Measurements from ENCODE around the gene APOBEC3B.
"Not testable (repeated sequence)": the region's sequence is repeated elsewhere in the genome, so short reads cannot be mapped to it uniquely, and the experiment has no call there.

The APOBEC3B gene

DNA sequence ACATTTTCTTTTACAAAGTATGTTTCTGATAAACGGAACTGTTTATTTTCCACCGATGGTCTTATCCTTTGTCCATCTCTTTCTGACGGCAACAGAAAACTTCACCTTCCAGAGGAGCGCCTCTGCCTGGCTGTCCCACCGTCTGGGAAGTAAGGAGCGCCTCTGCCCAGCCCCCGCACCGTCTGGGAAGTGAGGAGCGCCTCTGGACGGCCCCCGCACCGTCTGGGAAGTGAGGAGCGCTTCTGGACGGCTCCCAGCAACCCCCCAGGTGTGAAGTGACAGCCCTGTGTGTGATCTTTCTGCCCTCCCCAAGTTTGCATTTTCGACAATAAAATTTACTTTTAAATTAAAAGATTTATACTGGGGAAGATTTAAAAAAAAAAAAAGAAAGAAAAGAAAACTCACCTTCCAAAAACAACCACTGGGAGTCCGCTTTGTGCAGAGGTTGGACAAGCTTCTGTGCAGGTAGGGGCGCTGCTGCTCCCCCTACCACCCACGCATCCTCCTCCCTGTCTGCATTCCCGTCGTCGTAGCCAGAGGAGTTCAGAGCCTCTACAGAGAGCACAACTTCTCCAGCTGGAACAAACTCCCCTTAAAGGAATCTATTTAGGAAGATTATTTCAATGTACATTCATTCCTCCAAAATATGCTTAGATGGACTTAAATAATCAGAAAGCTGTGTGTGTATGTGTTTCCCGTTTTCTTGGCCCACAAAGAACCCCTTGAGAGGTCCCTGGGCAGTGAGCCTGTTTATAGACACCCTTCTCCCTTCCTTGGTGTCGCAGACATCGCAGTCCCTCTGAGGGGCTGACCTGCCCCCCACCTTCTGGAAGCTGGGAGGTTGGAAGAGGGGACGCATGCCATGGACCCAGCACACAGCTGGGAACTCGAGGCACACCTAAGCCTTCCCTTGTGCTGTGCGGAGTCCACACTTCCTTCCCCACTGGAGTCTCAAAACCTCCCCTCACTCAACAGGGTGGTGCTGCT lies 849 bp upstream of the APOBEC3B start:
- Histone ChIP-seq H3K36me3 (ENCODE audit: insufficient read depth, low read length) (no peaks in the 10 kb centered on the region), H3K4me1 (ENCODE audit: insufficient read depth, low read length) (peaks cover 5% of the 10 kb centered on the region; the same call in 1 of the 2 replicates), H3K79me2 (ENCODE audit: insufficient read depth, low read length) (no peaks in the 10 kb centered on the region), H3K27me3 (ENCODE audit: insufficient read depth, low read length, poor library complexity) (no peaks in the 10 kb centered on the region), H3K4me3 (ENCODE audit: low read depth in 1 of 2, low read length in 2 of 2) (no peak overlapping the region), H3K27ac (ENCODE audit: low read length) (no peak overlapping the region), H3K4me2 (ENCODE audit: insufficient read depth, low read length) (no peak overlapping the region), H3K9me3 (ENCODE audit: insufficient read depth, low read length, severe bottlenecking) (no peaks in the 10 kb centered on the region), H4K20me1 (ENCODE audit: insufficient read depth, low read length) (no peaks in the 10 kb centered on the region), H3K9ac (ENCODE audit: low read depth, low read length) (no peak overlapping the region), H2AFZ (ENCODE audit: low read depth, low read length) (no peak overlapping the region)
- ATAC-seq (ENCODE audit: insufficient read depth, low read depth) (peak; percentile 22; the same call in 1 of the 3 replicates), DNase-seq (no peak)
- TF ChIP-seq, protein P1, sequence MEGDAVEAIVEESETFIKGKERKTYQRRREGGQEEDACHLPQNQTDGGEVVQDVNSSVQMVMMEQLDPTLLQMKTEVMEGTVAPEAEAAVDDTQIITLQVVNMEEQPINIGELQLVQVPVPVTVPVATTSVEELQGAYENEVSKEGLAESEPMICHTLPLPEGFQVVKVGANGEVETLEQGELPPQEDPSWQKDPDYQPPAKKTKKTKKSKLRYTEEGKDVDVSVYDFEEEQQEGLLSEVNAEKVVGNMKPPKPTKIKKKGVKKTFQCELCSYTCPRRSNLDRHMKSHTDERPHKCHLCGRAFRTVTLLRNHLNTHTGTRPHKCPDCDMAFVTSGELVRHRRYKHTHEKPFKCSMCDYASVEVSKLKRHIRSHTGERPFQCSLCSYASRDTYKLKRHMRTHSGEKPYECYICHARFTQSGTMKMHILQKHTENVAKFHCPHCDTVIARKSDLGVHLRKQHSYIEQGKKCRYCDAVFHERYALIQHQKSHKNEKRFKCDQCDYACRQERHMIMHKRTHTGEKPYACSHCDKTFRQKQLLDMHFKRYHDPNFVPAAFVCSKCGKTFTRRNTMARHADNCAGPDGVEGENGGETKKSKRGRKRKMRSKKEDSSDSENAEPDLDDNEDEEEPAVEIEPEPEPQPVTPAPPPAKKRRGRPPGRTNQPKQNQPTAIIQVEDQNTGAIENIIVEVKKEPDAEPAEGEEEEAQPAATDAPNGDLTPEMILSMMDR (IDR thresholded peaks at IDR 0.05; ENCODE audit: borderline replicate concordance, extremely low read depth, low read length, poor library complexity, severe bottlenecking): no peak
- no peak for TF ChIP-seq EZH2 (IDR thresholded peaks at IDR 0.05; ENCODE audit: borderline replicate concordance, low read depth, low read length, severe bottlenecking)

GRCh38 chr22:38984224-38984623 lies 2.1 kb downstream of the APOBEC3B start:
- Histone ChIP-seq H3K9ac (ENCODE audit: low read depth, low read length) (no peak overlapping the region), H3K79me2 (ENCODE audit: insufficient read depth, low read length) (no peaks in the 10 kb centered on the region), H3K4me3 (ENCODE audit: low read depth in 1 of 2, low read length in 2 of 2) (no peak overlapping the region), H3K27ac (ENCODE audit: low read length) (no peak overlapping the region), H3K4me2 (ENCODE audit: insufficient read depth, low read length) (no peak overlapping the region), H4K20me1 (ENCODE audit: insufficient read depth, low read length) (no peaks in the 10 kb centered on the region), H3K4me1 (ENCODE audit: insufficient read depth, low read length) (peaks cover 5% of the 10 kb centered on the region; the same call in 1 of the 2 replicates), H3K36me3 (ENCODE audit: insufficient read depth, low read length) (no peaks in the 10 kb centered on the region), H3K9me3 (ENCODE audit: insufficient read depth, low read length, severe bottlenecking) (no peaks in the 10 kb centered on the region), H3K27me3 (ENCODE audit: insufficient read depth, low read length, poor library complexity) (no peaks in the 10 kb centered on the region), H2AFZ (ENCODE audit: low read depth, low read length) (no peak overlapping the region)
- TF ChIP-seq, protein P1 (IDR thresholded peaks at IDR 0.05; ENCODE audit: borderline replicate concordance, extremely low read depth, low read length, poor library complexity, severe bottlenecking): no peak
- no peak for TF ChIP-seq EZH2 (IDR thresholded peaks at IDR 0.05; ENCODE audit: borderline replicate concordance, low read depth, low read length, severe bottlenecking)
- ATAC-seq (ENCODE audit: insufficient read depth, low read depth): no peak
- DNase-seq: no peak

GRCh38 chr22:38984784-38985757 lies 2.9 kb downstream of the APOBEC3B start:
- not testable (repeated sequence) for H3K9ac ChIP-seq (ENCODE audit: low read depth, low read length); H3K27ac ChIP-seq (ENCODE audit: low read length); DNase-seq

More at GRCh38 chr22:38984784-38985757, 2.9 kb downstream of the APOBEC3B start:
- not testable (repeated sequence) for H4K20me1 ChIP-seq (ENCODE audit: insufficient read depth, low read length); H3K4me2 ChIP-seq (ENCODE audit: insufficient read depth, low read length); H3K27me3 ChIP-seq (ENCODE audit: insufficient read depth, low read length, poor library complexity); H3K79me2 ChIP-seq (ENCODE audit: insufficient read depth, low read length); ATAC-seq (ENCODE audit: insufficient read depth, low read depth); H3K36me3 ChIP-seq (ENCODE audit: insufficient read depth, low read length); H3K9me3 ChIP-seq (ENCODE audit: insufficient read depth, low read length, severe bottlenecking); H3K4me1 ChIP-seq (ENCODE audit: insufficient read depth, low read length); H2AFZ ChIP-seq (ENCODE audit: low read depth, low read length); H3K4me3 ChIP-seq (ENCODE audit: low read depth in 1 of 2, low read length in 2 of 2)

Measured in DND-41 (cell line).